Measurements from ENCODE around the gene ACSF2. TPM values are rescaled to one million over a fixed set of nuclear protein-coding genes. Genes with fewer than 3 reads are reported as not detected.
A peak's percentile ranks its signal among the peaks of the same experiment; 100 is the strongest.

Gene ACSF2
- total RNA-seq, 1 experiment from 2014 or later: 161 TPM

DNA sequence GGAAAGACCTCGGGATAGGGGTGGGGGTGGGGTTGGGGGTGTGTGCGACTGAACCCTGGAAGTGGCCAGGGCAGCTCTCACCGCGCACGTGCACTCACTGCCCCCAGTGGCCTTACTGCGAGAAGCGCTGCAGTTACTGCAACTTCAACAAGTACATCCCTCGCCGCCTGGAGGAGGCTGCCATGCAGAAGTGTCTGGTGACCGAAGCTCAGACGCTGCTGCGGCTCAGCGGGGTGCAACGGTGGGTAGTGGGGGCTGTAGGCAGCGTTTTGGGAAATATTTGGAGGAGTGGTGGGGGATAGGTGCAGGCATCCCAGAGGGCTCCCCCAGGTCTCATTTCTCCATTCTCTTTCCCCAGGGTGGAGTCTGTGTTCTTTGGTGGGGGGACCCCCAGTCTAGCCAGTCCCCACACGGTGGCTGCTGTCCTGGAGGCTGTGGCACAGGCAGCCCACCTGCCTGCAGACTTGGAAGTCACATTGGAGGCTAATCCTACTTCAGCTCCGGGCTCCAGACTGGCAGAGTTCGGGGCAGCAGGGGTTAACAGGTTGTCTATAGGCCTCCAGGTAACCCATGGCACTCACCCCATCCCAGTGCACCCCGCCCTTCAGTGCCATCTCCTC, 53.6 kb downstream of the ACSF2 start:
- H3K4me1 ChIP-seq: peaks cover 22% of the 10 kb centered on the region
- TF ChIP-seq CTCF (IDR thresholded peaks at IDR 0.05; ENCODE audit: insufficient read depth in 1 of 2, low read depth in 1 of 2, low read length in 1 of 2, severe bottlenecking in 1 of 2, unreplicated experiment in 1 of 2): peak; percentile 94 to 99
- peak; percentile 96 to 97 for DNase-seq

GRCh38 chr17:50480142-50480764, 54.2 kb downstream of the ACSF2 start:
- ChIA-PET CTCF (interaction anchor here (0.6 to 2.4 kb wide), 35 partner anchors 12 to 311 kb away, joined by 3 to 67 read pairs (median 5); partner anchors contain the start of genes ACSF2, CACNA1G, LRRC59 and LUC7L3), POLR2A (interaction anchor here (1.0 to 1.4 kb wide), 3 partner anchors 21 to 83 kb away, joined by 4 to 17 read pairs (median 11); partner anchors contain the start of gene LRRC59)
- H3K27me3 ChIP-seq (replicated peaks; ENCODE audit: control insufficient read depth, insufficient read depth, low read length): no peaks in the 10 kb centered on the region
- no peak for TF ChIP-seq CTCF (IDR thresholded peaks at IDR 0.05; ENCODE audit: insufficient read depth in 1 of 2, low read depth in 1 of 2, low read length in 1 of 2, severe bottlenecking in 1 of 2, unreplicated experiment in 1 of 2)
- no peaks in the 10 kb centered on the region for H3K27me3 Mint-ChIP-seq (ENCODE audit: insufficient read depth, unreplicated experiment)
- no peaks in the 10 kb centered on the region for H3K9me3 Mint-ChIP-seq (ENCODE audit: unreplicated experiment)
- H3K4me1 Mint-ChIP-seq (ENCODE audit: low read depth, unreplicated experiment): peaks cover 50% of the 10 kb centered on the region
- no peak overlapping the region for H3K27ac Mint-ChIP-seq (ENCODE audit: unreplicated experiment)
- no peak for DNase-seq
- intact Hi-C loops (cut with micrococcal nuclease; ENCODE audit: unreplicated experiment): loop anchor here (5.0 kb wide), 1 partner anchor 477 kb away; no protein-coding TSS in a partner anchor
- H3K36me3 Mint-ChIP-seq (ENCODE audit: insufficient read depth, unreplicated experiment): peaks cover 52% of the 10 kb centered on the region
- BruUV-seq (replicated peaks): no TSS peak
- peak overlapping the region; percentile 70 for H3K4me3 ChIP-seq (ENCODE audit: low read depth, low read length)
- H3K36me3 ChIP-seq (ENCODE audit: control insufficient read depth, insufficient read depth, low read length): peaks cover 12% of the 10 kb centered on the region
- H3K9me3 ChIP-seq: no peaks in the 10 kb centered on the region
- H3K4me1 ChIP-seq: peaks cover 22% of the 10 kb centered on the region
- peak overlapping the region; percentile 78 for H3K4me3 Mint-ChIP-seq (ENCODE audit: unreplicated experiment)

More for the DNA sequence above, 53.6 kb downstream of the ACSF2 start:
- peaks cover 50% of the 10 kb centered on the region for H3K4me1 Mint-ChIP-seq (ENCODE audit: low read depth, unreplicated experiment)
- no peaks in the 10 kb centered on the region for H3K9me3 ChIP-seq
- peak overlapping the region; percentile 55 for H3K27ac Mint-ChIP-seq (ENCODE audit: unreplicated experiment)
- H3K4me3 Mint-ChIP-seq (ENCODE audit: unreplicated experiment): peak overlapping the region; percentile 78
- H3K9me3 Mint-ChIP-seq (ENCODE audit: unreplicated experiment): no peaks in the 10 kb centered on the region
- H3K27me3 Mint-ChIP-seq (ENCODE audit: insufficient read depth, unreplicated experiment): no peaks in the 10 kb centered on the region
- no TSS peak for BruUV-seq (replicated peaks)
- CTCF ChIA-PET: interaction anchor here (0.5 to 2.4 kb wide), 52 partner anchors 12 to 413 kb away, joined by 3 to 67 read pairs (median 4); partner anchors contain the start of genes ACSF2, CACNA1G, EPN3 and LRRC59
- POLR2A ChIA-PET: interaction anchor here (0.5 to 1.4 kb wide), 14 partner anchors 22 to 240 kb away, joined by 3 to 17 read pairs (median 4); partner anchors contain the start of genes EPN3, LRRC59 and LUC7L3
- H3K27me3 ChIP-seq (replicated peaks; ENCODE audit: control insufficient read depth, insufficient read depth, low read length): no peaks in the 10 kb centered on the region
- H3K36me3 ChIP-seq (ENCODE audit: control insufficient read depth, insufficient read depth, low read length): peaks cover 12% of the 10 kb centered on the region
- H3K4me3 ChIP-seq (ENCODE audit: low read depth, low read length): peak overlapping the region; percentile 70
- intact Hi-C loops (cut with micrococcal nuclease; ENCODE audit: unreplicated experiment): loop anchor here (1.0 to 5.0 kb wide), 8 partner anchors 29 to 478 kb away; partner anchors contain the start of genes ANKRD40, LRRC59 and MYCBPAP
- peaks cover 46% of the 10 kb centered on the region for H3K36me3 Mint-ChIP-seq (ENCODE audit: insufficient read depth, unreplicated experiment)

- TSS peak; percentile 34 for BruUV-seq (replicated peaks)
- Mint-ChIP-seq H3K27me3 (ENCODE audit: insufficient read depth, unreplicated experiment) (no peaks in the 10 kb centered on the region), H3K36me3 (ENCODE audit: insufficient read depth, unreplicated experiment) (peaks cover 52% of the 10 kb centered on the region), H3K27ac (ENCODE audit: unreplicated experiment) (no peak overlapping the region), H3K9me3 (ENCODE audit: unreplicated experiment) (no peaks in the 10 kb centered on the region), H3K4me3 (ENCODE audit: unreplicated experiment) (no peak overlapping the region), H3K4me1 (ENCODE audit: low read depth, unreplicated experiment) (peaks cover 44% of the 10 kb centered on the region)
- no peak for TF ChIP-seq CTCF (IDR thresholded peaks at IDR 0.05; ENCODE audit: insufficient read depth in 1 of 2, low read depth in 1 of 2, low read length in 1 of 2, severe bottlenecking in 1 of 2, unreplicated experiment in 1 of 2)
- ChIA-PET POLR2A (no interaction called here), CTCF (no interaction called here)
- intact Hi-C loops (cut with micrococcal nuclease; ENCODE audit: unreplicated experiment): loop anchor here (5.0 kb wide), 1 partner anchor 476 kb away; no protein-coding TSS in a partner anchor
- H3K27me3 ChIP-seq (replicated peaks; ENCODE audit: control insufficient read depth, insufficient read depth, low read length): no peaks in the 10 kb centered on the region
- peaks cover 12% of the 10 kb centered on the region for H3K36me3 ChIP-seq (ENCODE audit: control insufficient read depth, insufficient read depth, low read length)
- H3K4me1 ChIP-seq: peaks cover 17% of the 10 kb centered on the region
- H3K4me3 ChIP-seq (ENCODE audit: low read depth, low read length): no peak overlapping the region
- DNase-seq: no peak
- H3K9me3 ChIP-seq: no peaks in the 10 kb centered on the region
Observed at GRCh38 chr17:50480854-50481490, 55.0 kb downstream of the ACSF2 start.
